Liver (tissue), 9 donors: Measurements from ENCODE around the gene SLC36A3. TPM values are rescaled to one million over a fixed set of nuclear protein-coding genes. Genes with fewer than 3 reads are reported as not detected.

Experiments
- DNase-seq: peaks from one replicate; pipeline ENCODE4 v3.0.0-alpha.2; 2017; ENCODE audit warnings: low spot score
- H3K27ac ChIP-seq, 2 donors: one replicate each; pipeline ENCODE4 v1.7.0; 2013; ENCODE audit warnings: inconsistent platforms in 2 of 2, low read length in 2 of 2, control low read depth in 1 of 2, low read depth in 1 of 2, mild to moderate bottlenecking in 1 of 2
- H3K27me3 ChIP-seq, 4 donors: one replicate each; pipeline versions ENCODE4 v1.6.1 to v1.7.0; 2013; ENCODE audit warnings: low read length in 3 of 4, inconsistent platforms in 1 of 4, mild to moderate bottlenecking in 1 of 4, moderate library complexity in 1 of 4; ENCODE audit not compliant: control insufficient read depth in 4 of 4, insufficient read depth in 4 of 4
- H3K36me3 ChIP-seq, 4 donors: one replicate each; pipeline versions ENCODE4 v1.6.1 to v1.7.0; 2013; ENCODE audit warnings: low read length in 3 of 4, mild to moderate bottlenecking in 3 of 4, low read depth in 1 of 4, moderate library complexity in 1 of 4; ENCODE audit not compliant: control insufficient read depth in 4 of 4, insufficient read depth in 3 of 4
- H3K4me1 ChIP-seq, 4 donors: one replicate each; pipeline versions ENCODE4 v1.6.1 to v1.7.0; 2013; ENCODE audit warnings: low read length in 3 of 4, mild to moderate bottlenecking in 3 of 4, moderate library complexity in 1 of 4; ENCODE audit not compliant: control insufficient read depth in 4 of 4, insufficient read depth in 4 of 4
- H3K4me3 ChIP-seq, 3 donors: one replicate each; pipeline versions ENCODE4 v1.6.1 to v1.7.0; 2013; ENCODE audit warnings: low read length in 3 of 3, control low read depth in 1 of 3, low read depth in 1 of 3, mild to moderate bottlenecking in 1 of 3
- H3K9ac ChIP-seq, 2 donors: one replicate each; pipeline ENCODE4 v1.7.0; 2013; ENCODE audit warnings: low read length in 2 of 2, mild to moderate bottlenecking in 2 of 2, moderate library complexity in 2 of 2, control low read depth in 1 of 2, low read depth in 1 of 2
- H3K9me3 ChIP-seq, 4 donors: one replicate each; pipeline versions ENCODE4 v1.6.1 to v1.7.0; 2013; ENCODE audit warnings: low read length in 3 of 4; ENCODE audit not compliant: control insufficient read depth in 4 of 4
- ATF3 ChIP-seq: IDR thresholded peaks from 2 replicates; pipeline ENCODE4 v1.6.1; 2016; ENCODE audit warnings: antibody characterized with exemption
- CTCF ChIP-seq: fragments of 150-350 bp; IDR thresholded peaks from 2 replicates; pipeline ENCODE4 v1.5.1; 2017; ENCODE audit warnings: improper control_type of control experiment, low read depth, low read length; ENCODE audit not compliant: missing input control
- EGR1 ChIP-seq, 2 donors: IDR thresholded peaks; 2 replicates each; pipeline ENCODE4 v1.6.1; 2016 to 2018; ENCODE audit warnings: antibody characterized with exemption in 2 of 2, low read depth in 2 of 2
- FOXA1 ChIP-seq: IDR thresholded peaks from 2 replicates; pipeline ENCODE4 v1.6.1; 2016; ENCODE audit warnings: antibody characterized with exemption
- FOXA2 ChIP-seq: IDR thresholded peaks from 2 replicates; pipeline ENCODE4 v1.6.1; 2016; ENCODE audit warnings: antibody characterized with exemption
- GABPA ChIP-seq, 2 donors: IDR thresholded peaks in 1 of 2; conservative IDR thresholded peaks in 1 of 2; 2 replicates each; pipeline ENCODE4 v1.6.1; 2016; ENCODE audit warnings: antibody characterized with exemption in 2 of 2, mild to moderate bottlenecking in 1 of 2, moderate library complexity in 1 of 2
- HNF4G ChIP-seq: IDR thresholded peaks from 2 replicates; pipeline ENCODE4 v1.6.1; 2016; ENCODE audit warnings: antibody characterized with exemption
- JUND ChIP-seq, 2 donors: IDR thresholded peaks; 2 replicates each; pipeline ENCODE4 v1.6.1; 2016; ENCODE audit warnings: antibody characterized with exemption in 2 of 2
- MAX ChIP-seq: IDR thresholded peaks from 2 replicates; pipeline ENCODE4 v1.6.1; 2016; ENCODE audit warnings: antibody characterized with exemption
- NR2F2 ChIP-seq: IDR thresholded peaks from 2 replicates; pipeline ENCODE4 v1.6.1; 2016; ENCODE audit warnings: antibody characterized with exemption
- RAD21 ChIP-seq, 2 donors: IDR thresholded peaks; 2 replicates each; pipeline ENCODE4 v1.6.1; 2016; ENCODE audit warnings: antibody characterized with exemption in 2 of 2, mild to moderate bottlenecking in 2 of 2
- SP1 ChIP-seq: IDR thresholded peaks from 2 replicates; pipeline ENCODE4 v1.6.1; 2018; ENCODE audit warnings: antibody characterized with exemption, mild to moderate bottlenecking
- YY1 ChIP-seq: IDR thresholded peaks from 2 replicates; pipeline ENCODE4 v1.6.1; 2016; ENCODE audit warnings: antibody characterized with exemption, mild to moderate bottlenecking
- ZBTB33 ChIP-seq: IDR thresholded peaks from 2 replicates; pipeline ENCODE4 v1.6.1; 2016; ENCODE audit warnings: antibody characterized with exemption
- WGBS: extraction: QIAGEN DNeasy Blood & Tissue Kit; methylation state at CpG from one replicate; pipeline ENCODE4 v1.1.7; 2013; 5-methylcytosine and 5-hydroxymethylcytosine counted together
- polyA plus RNA-seq, 2 donors: library from polyadenylated mRNA; stranded (reverse) in 1 of 2; unstranded in 1 of 2; fragments of 200-250 nt in 1 of 2; fragments of >200 nt in 1 of 2; fragmentation: Nextera tagmentation in 1 of 2; extraction: Ambion mirVana in 1 of 2; gene quantifications; one replicate each; pipeline versions ENCODE4 v1.2.1 to v1.2.3, GENCODE V29; 2013 to 2015
- total RNA-seq, 2 donors: library from RNA; depleted of rRNA; stranded (reverse); fragments of >200 nt; gene quantifications; one replicate each; pipeline ENCODE4 v1.2.3, GENCODE V29; 2014
- donor health status: healthy.
- donor health status: healthy.
- donor health status: healthy.
- donor health status: healthy.
- donor health status: healthy.

SLC36A3 gene
- total and polyA plus RNA-seq, 4 donors = not detected

- no peak for TF ChIP-seq MAX
Observed at GRCh38 chr5:151345187-151345807, 41.7 kb upstream of the SLC36A3 start (continued).

- DNase-seq = no peak
- WGBS = 94% methylated on average over 7 of the region's 7 CpGs
- no peak overlapping the region for H3K27ac ChIP-seq
Observed at GRCh38 chr5:151344088-151344487, 40.5 kb upstream of the SLC36A3 start.

GRCh38 chr5:151340004-151340403, 36.4 kb upstream of the SLC36A3 start:
- Histone ChIP-seq H3K4me3 (no peak overlapping the region), H3K27me3 (peaks cover 0 to 8% (median 2%) of the 10 kb centered on the region in 4 donors), H3K27ac (no peak overlapping the region), H3K9ac (no peak overlapping the region), H3K9me3 (no peaks in the 10 kb centered on the region), H3K36me3 (no peaks in the 10 kb centered on the region), H3K4me1 (no peaks in the 10 kb centered on the region)
- no peak for DNase-seq
- WGBS = 64% methylated on average over 3 of the region's 3 CpGs
- TF ChIP-seq GABPA (IDR thresholded peaks at IDR 0.05 in 1 of 2, conservative IDR thresholded peaks at IDR 0.05 in 1 of 2) (no peak), YY1 (no peak), FOXA2 (no peak), NR2F2 (no peak), CTCF (no peak), FOXA1 (no peak), MAX (no peak), EGR1 (IDR thresholded peaks at IDR 0.05; ENCODE audit: low read depth in 2 of 2) (no peak), JUND (IDR thresholded peaks at IDR 0.05) (no peak)

More at GRCh38 chr5:151344088-151344487, 40.5 kb upstream of the SLC36A3 start:
- peaks cover 0 to 10% (median 2%) of the 10 kb centered on the region in 4 donors for H3K27me3 ChIP-seq
- H3K9me3 ChIP-seq = no peaks in the 10 kb centered on the region
- H3K4me1 ChIP-seq = no peaks in the 10 kb centered on the region
- no peak for TF ChIP-seq CTCF
- no peak for TF ChIP-seq JUND (IDR thresholded peaks at IDR 0.05)
- no peak for TF ChIP-seq FOXA2
- TF ChIP-seq EGR1 (IDR thresholded peaks at IDR 0.05; ENCODE audit: low read depth in 2 of 2) = no peak
- no peak for TF ChIP-seq MAX
- TF ChIP-seq SP1 = no peak
- TF ChIP-seq ZBTB33 = no peak
- no peak for TF ChIP-seq GABPA (IDR thresholded peaks at IDR 0.05 in 1 of 2, conservative IDR thresholded peaks at IDR 0.05 in 1 of 2)
- TF ChIP-seq ATF3 = no peak
- TF ChIP-seq HNF4G = no peak
- TF ChIP-seq RAD21 (IDR thresholded peaks at IDR 0.05) = no peak
- no peak overlapping the region for H3K4me3 ChIP-seq
- H3K9ac ChIP-seq = no peak overlapping the region
- H3K36me3 ChIP-seq = no peaks in the 10 kb centered on the region
